Peyer's patch (tissue), 4 donors: Measurements from ENCODE around the gene WDR48. TPM values are rescaled to one million over a fixed set of nuclear protein-coding genes. Genes with fewer than 3 reads are reported as not detected.
A peak's percentile ranks its signal among the peaks of the same experiment; 100 is the strongest.

ENCODE experiments used
- DNase-seq, 3 donors: peaks; one replicate each; pipeline ENCODE4 v3.0.0-alpha.2; 2017 to 2019
- H3K27ac ChIP-seq, 4 donors: fragments of 200-600 bp; sonication (generic); one replicate each; pipeline ENCODE4 v1.5.1; 2016 to 2019
- H3K27me3 ChIP-seq, 2 donors: fragments of 200-600 bp; sonication (generic); one replicate each; pipeline ENCODE4 v1.5.1; 2019
- H3K36me3 ChIP-seq, 3 donors: fragments of 200-600 bp; sonication (generic); one replicate each; pipeline ENCODE4 v1.5.1; 2016 to 2019
- H3K4me1 ChIP-seq, 4 donors: fragments of 200-600 bp; sonication (generic); one replicate each; pipeline ENCODE4 v1.5.1; 2016 to 2019
- H3K4me3 ChIP-seq, 4 donors: fragments of 200-600 bp; sonication (generic); 1 replicate in 3 of 4; 2 replicates in 1 of 4; pipeline ENCODE4 v1.5.1; 2016 to 2019; ENCODE audit warnings: mild to moderate bottlenecking in 1 of 4
- H3K9me3 ChIP-seq, 4 donors: fragments of 200-600 bp; sonication (generic); one replicate each; pipeline ENCODE4 v1.5.1; 2016 to 2019; ENCODE audit warnings: mild to moderate bottlenecking in 1 of 4
- CTCF ChIP-seq, 6 experiments: fragments of 450-650 bp in 4 of 6; fragments of 200-600 bp in 2 of 6; sonication (generic) in 1 of 6; IDR thresholded peaks; one replicate each; pipeline ENCODE4 v1.5.1; 2017 to 2019; ENCODE audit warnings: antibody characterized with exemption in 6 of 6, mild to moderate bottlenecking in 3 of 6, moderate library complexity in 1 of 6
- POLR2A ChIP-seq, 2 donors: fragments of 450-650 bp; IDR thresholded peaks; one replicate each; pipeline ENCODE4 v1.5.1; 2017; ENCODE audit warnings: antibody characterized with exemption in 2 of 2, mild to moderate bottlenecking in 2 of 2, moderate library complexity in 2 of 2
- total RNA-seq, 4 donors: library from RNA; depleted of rRNA; stranded (reverse); fragments of >200 nt; gene quantifications; one replicate each; pipeline ENCODE4 v1.1.0, GENCODE V29; 2016

Gene WDR48
- total RNA-seq, 4 donors from 2014 or later = 24.2 to 35.5 (median 31.2) TPM

DNA sequence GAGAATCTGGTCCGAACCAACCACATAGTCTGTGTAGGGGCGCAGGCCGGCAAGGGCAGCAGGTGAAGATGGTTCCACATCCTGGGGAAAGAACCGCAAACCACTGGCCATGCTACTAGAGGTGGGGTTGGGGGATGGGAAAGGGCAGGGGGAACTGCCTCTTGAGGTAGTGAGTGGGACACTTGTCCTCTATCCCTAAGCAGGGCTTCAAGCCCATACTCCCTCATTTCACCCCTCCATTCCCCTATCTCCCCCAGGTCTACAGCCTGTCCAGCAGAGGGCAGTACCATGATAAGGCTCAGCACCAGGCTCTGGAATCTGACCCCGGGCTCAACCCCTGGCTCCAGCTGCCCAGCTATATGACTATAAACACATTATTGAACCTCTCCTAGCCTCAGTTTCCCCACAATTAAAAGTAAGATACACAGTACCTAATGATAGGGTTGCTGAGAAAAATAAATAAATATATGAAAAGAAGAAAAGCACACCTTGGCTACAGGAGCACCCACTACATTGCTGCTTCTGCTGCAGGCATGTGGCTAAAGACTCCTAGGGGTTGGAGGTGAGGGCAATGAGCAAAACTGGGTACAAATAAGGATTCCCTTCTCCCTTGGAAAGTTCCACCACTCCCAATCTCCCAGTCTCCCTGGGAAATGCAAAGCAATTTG, 49.3 kb downstream of the WDR48 start:
- Histone ChIP-seq H3K4me1 (peaks cover 0 to 29% (median under 1%) of the 10 kb centered on the region in 4 donors), H3K36me3 (peaks cover 0 to 47% (median 0%) of the 10 kb centered on the region in 3 donors), H3K27me3 (no peaks in the 10 kb centered on the region), H3K27ac (no peak overlapping the region), H3K4me3 (no peak overlapping the region), H3K9me3 (no peaks in the 10 kb centered on the region)
- DNase-seq = peak in 2 of 3 donors; percentile 62 to 76
- TF ChIP-seq POLR2A (IDR thresholded peaks at IDR 0.05) (no peak), CTCF (IDR thresholded peaks at IDR 0.05) (peak; percentile 39 to 72 (median 58))

GRCh38 chr3:39102504-39103323, 50.9 kb downstream of the WDR48 start:
- H3K9me3 ChIP-seq = no peaks in the 10 kb centered on the region
- no peak overlapping the region for H3K4me3 ChIP-seq
- H3K27me3 ChIP-seq = no peaks in the 10 kb centered on the region
- peaks cover 0 to 33% (median 0%) of the 10 kb centered on the region in 3 donors for H3K36me3 ChIP-seq
- TF ChIP-seq CTCF (IDR thresholded peaks at IDR 0.05) = no peak
- TF ChIP-seq POLR2A (IDR thresholded peaks at IDR 0.05) = no peak
- H3K27ac ChIP-seq = peak overlapping the region in 1 of 4 donors; percentile 5
- DNase-seq = no peak
- peaks cover 0 to 33% (median 4%) of the 10 kb centered on the region in 4 donors for H3K4me1 ChIP-seq

- DNase-seq = no peak
- Histone ChIP-seq H3K27me3 (no peaks in the 10 kb centered on the region), H3K4me3 (no peak overlapping the region), H3K27ac (peak overlapping the region in 1 of 4 donors; percentile 5), H3K36me3 (peaks cover 0 to 27% (median 0%) of the 10 kb centered on the region in 3 donors), H3K4me1 (peaks cover 0 to 37% (median 6%) of the 10 kb centered on the region in 4 donors), H3K9me3 (no peaks in the 10 kb centered on the region)
- TF ChIP-seq POLR2A (IDR thresholded peaks at IDR 0.05) (no peak), CTCF (IDR thresholded peaks at IDR 0.05) (no peak)
These were observed 51.5 kb downstream of the WDR48 start for GRCh38 chr3:39103324-39103693.

GRCh38 chr3:39103791-39104552, 52.2 kb downstream of the WDR48 start:
- Histone ChIP-seq H3K4me1 (peaks cover 2 to 38% (median 9%) of the 10 kb centered on the region in 4 donors), H3K27me3 (no peaks in the 10 kb centered on the region), H3K4me3 (no peak overlapping the region), H3K27ac (peak overlapping the region in 1 of 4 donors; percentile 5), H3K9me3 (no peaks in the 10 kb centered on the region), H3K36me3 (peaks cover 0 to 21% (median 0%) of the 10 kb centered on the region in 3 donors)
- no peak for TF ChIP-seq POLR2A (IDR thresholded peaks at IDR 0.05)
- no peak for TF ChIP-seq CTCF (IDR thresholded peaks at IDR 0.05)
- no peak for DNase-seq

GRCh38 chr3:39104961-39105686, 53.3 kb downstream of the WDR48 start:
- peak in 1 of 3 donors; percentile 16 for DNase-seq
- Histone ChIP-seq H3K4me3 (no peak overlapping the region), H3K4me1 (peaks cover 2 to 38% (median 10%) of the 10 kb centered on the region in 4 donors), H3K9me3 (no peaks in the 10 kb centered on the region), H3K36me3 (peaks cover 0 to 9% (median 0%) of the 10 kb centered on the region in 3 donors), H3K27me3 (no peaks in the 10 kb centered on the region), H3K27ac (no peak overlapping the region)
- TF ChIP-seq CTCF (IDR thresholded peaks at IDR 0.05) = no peak
- TF ChIP-seq POLR2A (IDR thresholded peaks at IDR 0.05) = no peak
